ENCODE measurements around the gene CACNG1.

CACNG1 gene

GRCh38 chr17:67007266-67007665 lies 37.1 kb upstream of the CACNG1 start:
- no peak for DNase-seq (ENCODE audit: low spot score)
- H3K27ac ChIP-seq: no peak overlapping the region
- H3K4me3 ChIP-seq: no peak overlapping the region
- no peak for TF ChIP-seq CTCF (IDR thresholded peaks at IDR 0.05)

- Histone ChIP-seq H3K27ac (no peak overlapping the region), H3K4me3 (no peak overlapping the region)
- DNase-seq (ENCODE audit: low spot score): no peak
- no peak for TF ChIP-seq CTCF (IDR thresholded peaks at IDR 0.05)
Measured at GRCh38 chr17:67008101-67008500, 36.3 kb upstream of the CACNG1 start.

- no peak for DNase-seq (ENCODE audit: low spot score)
- H3K27ac ChIP-seq: no peak overlapping the region
- TF ChIP-seq CTCF (IDR thresholded peaks at IDR 0.05): no peak
- no peak overlapping the region for H3K4me3 ChIP-seq
Measured at GRCh38 chr17:67011527-67012175, 32.7 kb upstream of the CACNG1 start.

- H3K4me3 ChIP-seq: no peak overlapping the region
- no peak for DNase-seq (ENCODE audit: low spot score)
- TF ChIP-seq CTCF (IDR thresholded peaks at IDR 0.05): no peak
- no peak overlapping the region for H3K27ac ChIP-seq
Measured at GRCh38 chr17:67013891-67014290, 30.5 kb upstream of the CACNG1 start.

- DNase-seq (ENCODE audit: low spot score): no peak
- H3K4me3 ChIP-seq: no peak overlapping the region
- H3K27ac ChIP-seq: no peak overlapping the region
- no peak for TF ChIP-seq CTCF (IDR thresholded peaks at IDR 0.05)
Measured at GRCh38 chr17:67015001-67015400, 29.4 kb upstream of the CACNG1 start.

- no peak overlapping the region for H3K4me3 ChIP-seq
Measured at GRCh38 chr17:67016039-67016762, 28.2 kb upstream of the CACNG1 start.

More at GRCh38 chr17:67016039-67016762, 28.2 kb upstream of the CACNG1 start:
- no peak for DNase-seq (ENCODE audit: low spot score)
- no peak for TF ChIP-seq CTCF (IDR thresholded peaks at IDR 0.05)
- H3K27ac ChIP-seq: no peak overlapping the region

All from coronary artery (tissue), 2 donors.